Activated CD8-positive, alpha-beta T cell treated with anti-CD3 and anti-CD28 coated beads, Interleukin-2, amount 10 ng/mL, durations not matched to agents 7 days and 5 days (primary cell): Measurements from ENCODE around the gene FERMT3. TPM values are rescaled to one million over a fixed set of nuclear protein-coding genes. Genes with fewer than 3 reads are reported as not detected.
"Not testable (repeated sequence)": the region's sequence is repeated elsewhere in the genome, so short reads cannot be mapped to it uniquely, and the experiment has no call there.

Source experiments
- ATAC-seq: fragments of 150-1000 bp; cut with Tn5 transposase; one replicate; pipeline ENCODE4 v1.10.0; 2021; ENCODE audit warnings: moderate library complexity
- CTCF ChIA-PET: fragments of 350-600 bp; sonication (Branson Sonifier 250); formaldehyde crosslinking; loops from one replicate; lab custom pipeline; 2021; ENCODE audit warnings: antibody characterized with exemption; lab: Charles Lee
- POLR2A ChIA-PET: fragments of 350-600 bp; sonication (Branson Sonifier 250); formaldehyde crosslinking; loops from one replicate; lab custom pipeline; 2021; ENCODE audit warnings: antibody characterized with exemption; lab: Charles Lee
- DNase-seq: peaks from one replicate; pipeline ENCODE4 v3.0.0-alpha.2; 2020
- H3K27ac Mint-ChIP-seq: one replicate; pipeline ENCODE4 v1.8.0; 2021; ENCODE audit warnings: mild to moderate bottlenecking, mixed read lengths
- H3K27me3 Mint-ChIP-seq: one replicate; pipeline ENCODE4 v1.8.0; 2021; ENCODE audit warnings: low read depth, mixed read lengths
- H3K36me3 Mint-ChIP-seq: one replicate; pipeline ENCODE4 v1.8.0; 2021; ENCODE audit warnings: low read depth, mixed read lengths
- H3K4me1 Mint-ChIP-seq: one replicate; pipeline ENCODE4 v1.8.0; 2021; ENCODE audit warnings: low read depth, mixed read lengths
- H3K4me3 Mint-ChIP-seq: one replicate; pipeline ENCODE4 v1.8.0; 2021; ENCODE audit warnings: mild to moderate bottlenecking, mixed read lengths
- H3K9me3 Mint-ChIP-seq: one replicate; pipeline ENCODE4 v1.8.0; 2022; ENCODE audit warnings: mixed read lengths; ENCODE audit not compliant: insufficient read depth
- total RNA-seq, 2 experiments: library from RNA; stranded (reverse); gene quantifications; one replicate each; pipeline ENCODE4 v1.2.3, GENCODE V29; 2021

FERMT3 gene
- total RNA-seq = 100 to 1,000 TPM; 261 to 281 TPM

GRCh38 chr11:64206457-64207255 lies at the start of gene FERMT3:
TSS of gene FERMT3 (plus strand) at chr11:64206721. CDS start at chr11:64207365, 644 bp downstream.
- H3K27ac Mint-ChIP-seq = peak within 1 kb of the TSS; percentile 94
- H3K9me3 Mint-ChIP-seq = no peaks in the 10 kb centered on the region
- H3K27me3 Mint-ChIP-seq = no peaks in the 10 kb centered on the region
- ChIA-PET CTCF (interaction anchor here (0.8 to 6.9 kb wide), 18 partner anchors 10 to 206 kb away, joined by 3 to 165 read pairs (median 12); partner anchors contain the start of genes BAD, CATSPERZ, DNAJC4 and ESRRA), POLR2A (interaction anchor here (0.6 to 9.2 kb wide), 27 partner anchors 9 to 654 kb away, joined by 3 to 162 read pairs (median 6); partner anchors contain the start of genes BAD, DNAJC4, ESRRA and FKBP2)
- H3K4me1 Mint-ChIP-seq = peaks cover 54% of the 10 kb centered on the region
- DNase-seq (peak; percentile 89), ATAC-seq (peak; percentile 66)
- peaks cover 79% of the 10 kb centered on the region for H3K36me3 Mint-ChIP-seq
- peak within 1 kb of the TSS; percentile 93 for H3K4me3 Mint-ChIP-seq

GRCh38 chr11:64157631-64158394 lies 48.7 kb upstream of the FERMT3 start:
- DNase-seq (no peak), ATAC-seq (no peak)
- H3K36me3 Mint-ChIP-seq = no peaks in the 10 kb centered on the region
- ChIA-PET POLR2A (no interaction called here), CTCF (no interaction called here)
- no peak overlapping the region for H3K4me3 Mint-ChIP-seq
- H3K9me3 Mint-ChIP-seq = no peaks in the 10 kb centered on the region
- peaks cover 3% of the 10 kb centered on the region for H3K4me1 Mint-ChIP-seq
- H3K27ac Mint-ChIP-seq = no peak overlapping the region
- peaks cover 3% of the 10 kb centered on the region for H3K27me3 Mint-ChIP-seq

- no peak for ATAC-seq
- Mint-ChIP-seq H3K36me3 (no peaks in the 10 kb centered on the region), H3K9me3 (no peaks in the 10 kb centered on the region), H3K27ac (no peak overlapping the region), H3K4me1 (peaks cover 15% of the 10 kb centered on the region), H3K27me3 (no peaks in the 10 kb centered on the region), H3K4me3 (no peak overlapping the region)
- CTCF ChIA-PET = no interaction called here
- POLR2A ChIA-PET = interaction anchor here (1.7 kb wide), 1 partner anchor 25 kb away, joined by 3 read pairs; the partner anchor contains the start of gene STIP1
- DNase-seq = no peak
Measured at GRCh38 chr11:64161037-64161436, 45.5 kb upstream of the FERMT3 start.

GRCh38 chr11:64162769-64163168 lies 43.8 kb upstream of the FERMT3 start:
- not testable (repeated sequence) for H3K27ac Mint-ChIP-seq, H3K4me3 Mint-ChIP-seq, H3K36me3 Mint-ChIP-seq, DNase-seq, ATAC-seq, H3K27me3 Mint-ChIP-seq, H3K9me3 Mint-ChIP-seq
- peaks cover 19% of the 10 kb centered on the region for H3K4me1 Mint-ChIP-seq
- CTCF ChIA-PET = interaction anchor here (0.8 to 4.2 kb wide), 3 partner anchors 10 to 346 kb away, joined by 3 to 19 read pairs (median 5); no protein-coding TSS in a partner anchor
- POLR2A ChIA-PET = interaction anchor here (1.7 kb wide), 1 partner anchor 23 kb away, joined by 3 read pairs; the partner anchor contains the start of gene STIP1

- Mint-ChIP-seq H3K4me1 (peaks cover 19% of the 10 kb centered on the region), H3K27me3 (no peaks in the 10 kb centered on the region), H3K36me3 (no peaks in the 10 kb centered on the region), H3K9me3 (no peaks in the 10 kb centered on the region), H3K27ac (no peak overlapping the region), H3K4me3 (no peak overlapping the region)
- DNase-seq (no peak), ATAC-seq (no peak)
- ChIA-PET CTCF (interaction anchor here (0.8 to 4.2 kb wide), 5 partner anchors 11 to 164 kb away, joined by 3 to 19 read pairs (median 3); no protein-coding TSS in a partner anchor), POLR2A (interaction anchor here (0.8 to 1.3 kb wide), 3 partner anchors 18 to 22 kb away, joined by 3 read pairs; partner anchors contain the start of gene STIP1)
Measured at GRCh38 chr11:64163951-64164350, 42.6 kb upstream of the FERMT3 start.

GRCh38 chr11:64164392-64165312 lies 41.9 kb upstream of the FERMT3 start:
- POLR2A ChIA-PET = interaction anchor here (0.6 to 2.4 kb wide), 6 partner anchors 17 to 69 kb away, joined by 3 to 15 read pairs (median 3); partner anchors contain the start of gene STIP1
- CTCF ChIA-PET = interaction anchor here (0.8 to 4.2 kb wide), 5 partner anchors 11 to 164 kb away, joined by 3 to 19 read pairs (median 3); no protein-coding TSS in a partner anchor

GRCh38 chr11:64165481-64165841 lies 41.1 kb upstream of the FERMT3 start:
- H3K36me3 Mint-ChIP-seq = no peaks in the 10 kb centered on the region
- no peaks in the 10 kb centered on the region for H3K27me3 Mint-ChIP-seq
- DNase-seq (no peak), ATAC-seq (peak; percentile 15)
- H3K27ac Mint-ChIP-seq = no peak overlapping the region
- peaks cover 19% of the 10 kb centered on the region for H3K4me1 Mint-ChIP-seq
- peak overlapping the region; percentile 74 for H3K4me3 Mint-ChIP-seq
- ChIA-PET CTCF (interaction anchor here (2.1 to 4.2 kb wide), 2 partner anchors 12 to 165 kb away, joined by 6 to 19 read pairs; no protein-coding TSS in a partner anchor), POLR2A (interaction anchor here (0.6 to 2.4 kb wide), 2 partner anchors 20 to 41 kb away, joined by 3 to 15 read pairs; partner anchors contain the start of gene STIP1)
- H3K9me3 Mint-ChIP-seq = no peaks in the 10 kb centered on the region

More at GRCh38 chr11:64164392-64165312, 41.9 kb upstream of the FERMT3 start:
- H3K27me3 Mint-ChIP-seq = no peaks in the 10 kb centered on the region
- no peaks in the 10 kb centered on the region for H3K36me3 Mint-ChIP-seq
- H3K27ac Mint-ChIP-seq = peak overlapping the region; percentile 46
- peaks cover 19% of the 10 kb centered on the region for H3K4me1 Mint-ChIP-seq
- H3K9me3 Mint-ChIP-seq = no peaks in the 10 kb centered on the region
- DNase-seq (no peak), ATAC-seq (no peak)
- peak overlapping the region; percentile 74 for H3K4me3 Mint-ChIP-seq

GRCh38 chr11:64165842-64166635 lies 40.5 kb upstream of the FERMT3 start, which contains the start of gene MACROD1:
TSS of gene MACROD1 (minus strand) at chr11:64166113. CDS start at chr11:64165994, 119 bp downstream.
- no peaks in the 10 kb centered on the region for H3K36me3 Mint-ChIP-seq
- CTCF ChIA-PET = interaction anchor here (0.7 to 2.1 kb wide), 4 partner anchors 16 to 166 kb away, joined by 3 to 6 read pairs (median 3); no protein-coding TSS in a partner anchor
- DNase-seq (peak; percentile 88), ATAC-seq (peak; percentile 98)
- H3K4me1 Mint-ChIP-seq = peaks cover 19% of the 10 kb centered on the region
- peak within 1 kb of the TSS; percentile 78 for H3K27ac Mint-ChIP-seq
- POLR2A ChIA-PET = interaction anchor here (2.4 kb wide), 1 partner anchor 20 kb away, joined by 15 read pairs; the partner anchor contains the start of gene STIP1
- peak within 1 kb of the TSS; percentile 86 for H3K4me3 Mint-ChIP-seq
- no peaks in the 10 kb centered on the region for H3K27me3 Mint-ChIP-seq
- H3K9me3 Mint-ChIP-seq = no peaks in the 10 kb centered on the region

- no peak overlapping the region for H3K27ac Mint-ChIP-seq
- CTCF ChIA-PET = interaction anchor here (0.8 kb wide), 1 partner anchor 37 kb away, joined by 3 read pairs; no protein-coding TSS in a partner anchor
- no peaks in the 10 kb centered on the region for H3K27me3 Mint-ChIP-seq
- POLR2A ChIA-PET = interaction anchor here (1.0 kb wide), 1 partner anchor 14 kb away, joined by 3 read pairs; no protein-coding TSS in a partner anchor
- peaks cover 3% of the 10 kb centered on the region for H3K36me3 Mint-ChIP-seq
- DNase-seq (no peak), ATAC-seq (no peak)
- H3K9me3 Mint-ChIP-seq = no peaks in the 10 kb centered on the region
- no peak overlapping the region for H3K4me3 Mint-ChIP-seq
- H3K4me1 Mint-ChIP-seq = peaks cover 6% of the 10 kb centered on the region
Measured at GRCh38 chr11:64170419-64170818, 36.1 kb upstream of the FERMT3 start.
